ENCODE measurements around the gene GRIN1.
A peak's percentile ranks its signal among the peaks of the same experiment; 100 is the strongest.

The GRIN1 gene
- 0 reads per million in 4 experiments for total RNA-seq

DNA sequence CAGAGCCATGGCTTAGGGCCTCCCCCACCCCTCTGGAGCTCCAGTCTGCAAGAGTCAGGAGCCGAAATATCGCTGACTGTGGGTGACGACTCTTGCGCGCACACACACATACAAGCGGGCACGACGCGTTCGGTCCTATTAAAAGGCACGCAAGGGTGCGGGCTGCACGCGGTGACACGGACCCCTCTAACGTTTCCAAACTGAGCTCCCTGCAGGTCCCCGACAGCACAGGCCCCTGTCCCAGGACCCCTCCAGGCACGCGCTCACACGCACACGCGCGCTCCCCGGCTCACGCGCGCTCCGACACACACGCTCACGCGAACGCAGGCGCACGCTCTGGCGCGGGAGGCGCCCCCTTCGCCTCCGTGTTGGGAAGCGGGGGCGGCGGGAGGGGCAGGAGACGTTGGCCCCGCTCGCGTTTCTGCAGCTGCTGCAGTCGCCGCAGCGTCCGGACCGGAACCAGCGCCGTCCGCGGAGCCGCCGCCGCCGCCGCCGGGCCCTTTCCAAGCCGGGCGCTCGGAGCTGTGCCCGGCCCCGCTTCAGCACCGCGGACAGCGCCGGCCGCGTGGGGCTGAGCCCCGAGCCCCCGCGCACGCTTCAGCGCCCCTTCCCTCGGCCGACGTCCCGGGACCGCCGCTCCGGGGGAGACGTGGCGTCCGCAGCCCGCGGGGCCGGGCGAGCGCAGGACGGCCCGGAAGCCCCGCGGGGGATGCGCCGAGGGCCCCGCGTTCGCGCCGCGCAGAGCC is at the start of gene GRIN1:
Gene GRIN1, plus strand, starts transcription at position 433 of the 746 bp plus-strand sequence. CDS start 333 bp downstream, outside the sequence.
- peak; percentile 17 for DNase-seq

DNA sequence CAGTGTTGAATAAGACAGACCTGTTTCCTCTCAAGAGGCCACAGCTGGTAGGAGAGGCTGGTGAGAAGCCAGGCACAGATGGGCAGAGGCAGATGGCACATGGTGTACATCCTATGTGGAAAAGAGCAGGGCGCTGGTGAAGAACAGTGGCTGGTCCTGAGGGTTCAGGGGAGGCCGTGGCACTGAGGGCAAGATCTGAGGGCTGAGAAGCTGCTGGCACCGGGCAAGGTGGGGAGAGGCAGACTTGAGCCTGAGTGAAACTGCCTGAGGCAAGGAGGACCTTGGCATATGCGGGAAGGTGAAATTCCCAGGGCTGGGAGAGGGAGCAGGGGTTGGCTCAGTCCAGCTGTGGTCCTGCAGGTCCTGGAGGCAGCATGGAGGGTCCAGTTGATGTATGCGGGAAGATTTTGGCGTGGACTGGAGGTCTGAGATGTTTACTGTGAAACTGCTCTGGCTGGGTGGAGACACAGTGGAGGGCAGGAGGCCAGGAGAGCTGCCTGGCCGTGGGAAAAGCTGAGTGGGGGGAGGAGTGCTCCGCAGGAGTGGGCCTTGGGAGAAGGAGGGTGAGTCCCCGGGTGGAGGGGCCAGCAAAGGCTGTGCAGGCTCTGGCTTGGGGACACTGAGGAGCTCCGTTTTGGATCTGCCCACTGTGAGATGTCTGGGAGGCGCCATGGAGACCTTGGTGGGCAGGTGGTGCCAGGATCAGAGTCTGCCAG is 49.6 kb upstream of the GRIN1 start:
- DNase-seq: no peak

DNA sequence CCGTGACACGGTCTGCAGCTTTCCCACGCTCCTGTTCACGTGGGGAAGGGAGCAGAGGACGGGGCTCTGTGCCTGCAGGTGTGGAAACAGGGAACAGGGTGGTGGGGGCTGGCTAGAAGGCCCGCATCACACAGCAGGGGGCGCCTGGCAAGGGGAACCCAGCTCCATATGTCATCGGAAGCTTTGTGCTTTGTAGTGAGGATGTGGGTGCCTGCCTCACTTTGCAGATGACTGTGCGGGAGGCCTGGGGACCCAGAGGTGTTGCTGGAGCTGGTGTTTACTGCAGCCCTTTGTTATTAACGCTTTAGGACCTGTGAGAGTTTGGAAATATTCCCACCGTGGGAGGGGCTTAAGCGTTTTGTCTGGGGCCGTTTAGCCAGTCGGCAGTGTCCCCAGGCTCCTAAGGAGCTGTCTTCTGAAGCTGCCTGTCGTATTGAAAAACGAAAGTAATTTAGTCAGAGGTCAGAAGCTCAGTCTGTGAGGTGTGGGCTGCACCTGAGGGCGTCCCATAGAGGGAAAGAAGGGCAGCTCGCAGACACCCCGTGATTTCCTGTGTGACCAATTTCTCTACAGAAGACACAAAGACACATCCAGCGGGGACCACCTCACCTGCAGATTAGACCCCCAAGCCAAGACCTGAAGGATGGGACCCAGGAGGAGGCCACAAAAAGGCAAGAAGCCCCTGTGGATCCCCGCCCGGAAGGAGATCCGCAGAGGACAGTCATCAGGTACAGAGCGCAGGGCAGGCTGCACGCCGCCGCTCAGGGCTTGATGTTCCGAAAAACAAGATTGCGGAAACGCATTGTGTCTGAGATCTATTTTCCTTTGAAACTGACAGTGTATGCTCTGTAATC is 43.1 kb upstream of the GRIN1 start:
- DNase-seq: peak; percentile 74

GRCh38 chr9:137096785-137097546 is 42.0 kb upstream of the GRIN1 start:
- no peak for DNase-seq

DNA sequence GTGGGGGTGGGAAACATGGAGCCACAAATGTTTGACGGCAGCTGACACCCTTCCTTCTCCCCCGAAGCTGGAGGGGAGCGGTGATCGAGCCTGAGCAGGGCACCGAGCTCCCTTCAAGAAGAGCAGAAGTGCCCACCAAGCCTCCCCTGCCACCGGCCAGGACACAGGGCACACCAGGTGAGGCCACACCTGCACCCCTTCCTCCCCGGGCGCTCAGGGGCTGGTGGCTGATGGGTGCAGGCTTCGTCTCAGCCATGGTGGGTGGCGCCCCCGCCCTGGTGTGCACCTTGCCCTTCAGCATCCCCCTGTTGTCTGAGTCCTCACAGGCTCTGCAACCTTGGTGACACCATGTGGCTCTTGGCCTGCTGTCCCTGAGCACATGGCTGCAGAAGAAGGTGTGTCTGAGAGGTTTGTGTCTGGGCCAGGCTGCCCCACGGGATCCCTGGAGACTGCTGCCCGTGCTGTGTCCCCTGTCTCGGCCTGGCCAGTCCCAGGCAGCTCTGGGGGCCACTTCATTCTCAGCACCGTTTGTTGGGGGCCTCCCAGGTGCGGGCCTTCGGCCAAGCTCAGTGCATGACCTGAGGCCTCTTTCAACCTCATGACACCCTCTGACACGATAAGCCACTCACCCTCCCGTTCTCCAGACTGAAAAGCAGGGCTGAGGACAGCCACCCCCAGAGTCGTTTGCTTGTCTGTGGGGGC is 41.0 kb upstream of the GRIN1 start:
- DNase-seq: no peak

- no peak for DNase-seq
Measured at GRCh38 chr9:137099231-137099630, 39.7 kb upstream of the GRIN1 start.

DNA sequence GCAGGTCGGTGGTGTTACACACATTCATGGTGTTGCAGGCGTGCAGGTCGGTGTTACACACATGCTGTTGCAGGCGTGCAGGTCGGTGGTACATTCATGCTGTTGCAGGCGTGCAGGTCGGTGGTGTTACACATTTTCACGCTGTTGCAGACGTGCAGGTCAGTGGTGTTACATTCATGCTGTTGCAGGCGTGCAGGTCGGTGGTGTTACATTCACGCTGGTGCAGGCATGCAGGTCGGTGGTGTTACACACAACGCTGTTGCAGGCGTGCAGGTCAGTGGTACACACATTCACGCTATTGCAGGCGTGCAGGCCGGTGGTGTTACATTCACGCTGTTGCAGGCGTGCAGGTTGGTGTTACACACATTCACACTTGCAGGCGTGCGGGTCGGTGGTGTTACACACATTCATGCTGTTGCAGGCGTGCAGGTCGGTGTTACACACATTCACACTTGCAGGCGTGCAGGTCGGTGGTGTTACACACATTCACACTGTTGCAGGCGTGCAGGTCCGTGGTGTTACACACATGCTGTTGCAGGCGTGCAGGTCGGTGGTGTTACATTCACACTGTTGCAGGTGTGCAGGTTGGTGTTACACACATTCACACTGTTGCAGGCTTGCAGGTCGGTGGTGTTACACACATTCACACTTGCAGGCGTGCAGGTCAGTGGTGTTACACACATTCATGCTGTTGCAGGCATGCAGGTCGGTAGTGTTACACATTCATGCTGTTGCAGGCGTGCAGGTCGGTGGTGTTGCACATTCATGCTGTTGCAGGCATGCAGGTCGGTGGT is 35.6 kb upstream of the GRIN1 start:
- DNase-seq: no peak

- no peak for DNase-seq
Measured at GRCh38 chr9:137105814-137106661, 32.9 kb upstream of the GRIN1 start.

DNA sequence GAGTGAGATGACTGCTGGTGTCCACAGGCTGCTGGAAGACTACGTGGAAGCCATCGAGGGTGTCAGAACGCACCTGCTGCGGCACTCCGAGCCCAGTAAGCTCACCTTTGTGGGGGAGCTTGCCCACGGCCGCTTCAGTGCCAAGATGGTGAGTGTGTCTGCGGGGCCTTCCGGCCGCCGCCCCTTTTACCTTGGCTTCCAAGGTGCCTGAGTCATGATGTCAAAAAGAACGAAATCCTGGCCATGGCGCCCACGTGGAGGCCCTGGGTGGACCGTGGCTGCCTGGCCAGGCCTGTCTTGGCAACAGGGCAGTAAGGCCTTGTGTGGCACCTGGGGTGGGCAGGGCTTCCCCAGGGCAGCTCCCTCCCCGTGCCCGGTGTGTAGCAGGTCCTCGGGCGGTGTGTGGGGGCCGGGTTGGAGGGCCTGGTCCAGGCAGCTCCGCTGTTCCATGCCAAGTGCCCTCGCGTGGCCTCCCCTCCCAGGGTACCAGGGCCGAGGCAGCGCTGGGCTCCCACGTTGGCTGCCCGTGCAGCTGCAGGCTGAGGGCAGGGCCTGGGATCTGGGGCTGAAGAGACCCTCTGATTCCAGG is 32.2 kb upstream of the GRIN1 start:
- DNase-seq: no peak

DNA sequence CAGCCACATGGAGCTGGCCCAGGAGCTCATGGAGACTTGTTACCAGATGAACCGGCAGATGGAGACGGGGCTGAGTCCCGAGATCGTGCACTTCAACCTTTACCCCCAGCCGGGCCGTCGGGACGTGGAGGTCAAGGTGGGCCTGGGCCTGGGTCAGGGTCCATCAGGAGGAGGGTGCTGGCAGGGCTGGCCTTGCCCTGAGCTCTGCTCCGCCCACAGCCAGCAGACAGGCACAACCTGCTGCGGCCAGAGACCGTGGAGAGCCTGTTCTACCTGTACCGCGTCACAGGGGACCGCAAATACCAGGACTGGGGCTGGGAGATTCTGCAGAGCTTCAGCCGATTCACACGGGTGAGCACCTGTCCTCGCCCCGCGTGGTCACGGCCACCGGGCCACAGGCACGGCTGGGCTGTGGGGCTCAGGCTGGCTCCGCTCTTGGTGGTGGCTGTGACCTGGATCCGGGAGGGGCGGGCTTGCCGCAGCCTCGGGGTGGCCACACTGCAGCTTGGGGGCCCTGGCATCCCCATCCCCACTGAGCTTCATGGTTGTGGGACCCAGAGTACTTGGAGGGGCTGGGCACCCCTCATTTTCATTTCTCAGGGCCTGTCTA is 31.5 kb upstream of the GRIN1 start:
- no peak for DNase-seq

DNA sequence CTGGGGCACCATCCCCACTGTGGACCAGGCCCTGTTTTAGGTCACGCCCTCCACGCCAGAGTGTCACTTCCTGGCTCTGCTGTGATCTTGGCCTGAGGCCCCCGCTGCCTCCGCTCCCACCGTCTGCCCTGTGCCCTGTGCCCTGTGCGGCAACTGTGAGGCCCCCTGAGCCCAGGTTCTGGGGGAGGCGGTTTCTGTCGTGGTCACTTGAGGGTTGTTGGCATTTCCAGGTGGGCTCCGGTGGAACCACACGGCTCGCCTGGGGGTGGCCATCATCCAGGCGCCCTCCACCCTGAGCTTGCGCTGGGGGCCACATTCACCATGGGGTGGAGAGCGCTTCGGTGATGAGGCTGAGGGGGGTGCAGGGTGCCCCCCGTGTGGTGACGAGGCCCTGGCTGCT is 31.0 kb upstream of the GRIN1 start:
- DNase-seq: no peak

GRCh38 chr9:137108608-137109249 is 30.2 kb upstream of the GRIN1 start:
- no peak for DNase-seq

- no peak for DNase-seq
Measured at GRCh38 chr9:137109250-137110146, 29.5 kb upstream of the GRIN1 start.

GRCh38 chr9:137110147-137110910 is 28.6 kb upstream of the GRIN1 start:
- DNase-seq: no peak

GRCh38 chr9:137110911-137111787 is 27.8 kb upstream of the GRIN1 start:
- no peak for DNase-seq
